CD4-positive, alpha-beta T cell treated with Interleukin-21 for 1 hour (primary cell): ENCODE results near the gene SARDH.

Source experiments
- DNase-seq: peaks from one replicate; pipeline ENCODE4 v3.0.0-alpha.2; 2020

The SARDH gene

GRCh38 chr9:133661846-133662540, 76.2 kb downstream of the SARDH start:
- DNase-seq: no peak

GRCh38 chr9:133659516-133659915, 78.6 kb downstream of the SARDH start:
- DNase-seq: no peak

- no peak for DNase-seq
Measured at GRCh38 chr9:133658442-133659431, 79.4 kb downstream of the SARDH start.

GRCh38 chr9:133657120-133657661, 81.0 kb downstream of the SARDH start:
- DNase-seq: no peak

- DNase-seq: peak; percentile 47
Measured at GRCh38 chr9:133656211-133657119, 81.7 kb downstream of the SARDH start.

- no peak for DNase-seq
Measured at GRCh38 chr9:133655701-133656100, 82.5 kb downstream of the SARDH start.

GRCh38 chr9:133654736-133655657, 83.2 kb downstream of the SARDH start:
- no peak for DNase-seq

GRCh38 chr9:133653638-133654037, 84.5 kb downstream of the SARDH start:
- DNase-seq: no peak

GRCh38 chr9:133650026-133650425, 88.1 kb downstream of the SARDH start:
- no peak for DNase-seq

GRCh38 chr9:133649194-133649593, 89.0 kb downstream of the SARDH start:
- DNase-seq: no peak

- no peak for DNase-seq
Measured at GRCh38 chr9:133647765-133648469, 90.2 kb downstream of the SARDH start.

- DNase-seq: no peak
Measured at GRCh38 chr9:133647148-133647547, 91.0 kb downstream of the SARDH start.

GRCh38 chr9:133645021-133645765, 93.0 kb downstream of the SARDH start:
- DNase-seq: no peak

GRCh38 chr9:133643978-133644760, 94.0 kb downstream of the SARDH start:
- no peak for DNase-seq

- no peak for DNase-seq
Measured at GRCh38 chr9:133643362-133643755, 94.8 kb downstream of the SARDH start.

GRCh38 chr9:133642708-133643361, 95.3 kb downstream of the SARDH start:
- DNase-seq: no peak

GRCh38 chr9:133641861-133642595, 96.1 kb downstream of the SARDH start:
- no peak for DNase-seq

- no peak for DNase-seq
Measured at GRCh38 chr9:133641396-133641655, 96.8 kb downstream of the SARDH start.
